ENCODE data around the gene OSBPL3. TPM values are rescaled to one million over a fixed set of nuclear protein-coding genes. Genes with fewer than 3 reads are reported as not detected.

OSBPL3 gene
- polyA plus RNA-seq, 1 of the 3 experiments (the other 2 are of a cell fraction) = 23.2 TPM

- peak overlapping the region; percentile 41 for H3K4me2 ChIP-seq
- H3K9me2 ChIP-seq = no peaks in the 10 kb centered on the region
- H3K36me3 ChIP-seq (replicated peaks in 1 of 2; ENCODE audit: control insufficient read depth in 1 of 2, insufficient read depth in 2 of 2, low read length in 1 of 2) = no peaks in the 10 kb centered on the region
- no peaks in the 10 kb centered on the region for H3K27me3 ChIP-seq (ENCODE audit: insufficient read depth)
- TF ChIP-seq GABPA (IDR thresholded peaks at IDR 0.05; ENCODE audit: low read depth) = no peak
- TF ChIP-seq FOXJ3 (CRISPR knock-in tag; IDR thresholded peaks at IDR 0.05) = no peak
- peak; percentile 66 for TF ChIP-seq JUND (IDR thresholded peaks at IDR 0.05)
- no peak for TF ChIP-seq YY1 (IDR thresholded peaks at IDR 0.05; ENCODE audit: low read depth)
- TF ChIP-seq MXI1 (IDR thresholded peaks at IDR 0.05; ENCODE audit: low read depth, low read length) = no peak
- TF ChIP-seq, protein P1, sequence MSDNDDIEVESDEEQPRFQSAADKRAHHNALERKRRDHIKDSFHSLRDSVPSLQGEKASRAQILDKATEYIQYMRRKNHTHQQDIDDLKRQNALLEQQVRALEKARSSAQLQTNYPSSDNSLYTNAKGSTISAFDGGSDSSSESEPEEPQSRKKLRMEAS (IDR thresholded peaks at IDR 0.05; ENCODE audit: low read depth) = no peak
- TF ChIP-seq TAF1 (IDR thresholded peaks at IDR 0.05; ENCODE audit: borderline replicate concordance, low read depth, low read length) = no peak
- no peak for TF ChIP-seq POLR2AphosphoS5 (IDR thresholded peaks at IDR 0.05; ENCODE audit: low read depth, low read length)
- TF ChIP-seq USF2 (IDR thresholded peaks at IDR 0.05; ENCODE audit: borderline replicate concordance, low read depth, low read length) = no peak
- TF ChIP-seq, protein P2, sequence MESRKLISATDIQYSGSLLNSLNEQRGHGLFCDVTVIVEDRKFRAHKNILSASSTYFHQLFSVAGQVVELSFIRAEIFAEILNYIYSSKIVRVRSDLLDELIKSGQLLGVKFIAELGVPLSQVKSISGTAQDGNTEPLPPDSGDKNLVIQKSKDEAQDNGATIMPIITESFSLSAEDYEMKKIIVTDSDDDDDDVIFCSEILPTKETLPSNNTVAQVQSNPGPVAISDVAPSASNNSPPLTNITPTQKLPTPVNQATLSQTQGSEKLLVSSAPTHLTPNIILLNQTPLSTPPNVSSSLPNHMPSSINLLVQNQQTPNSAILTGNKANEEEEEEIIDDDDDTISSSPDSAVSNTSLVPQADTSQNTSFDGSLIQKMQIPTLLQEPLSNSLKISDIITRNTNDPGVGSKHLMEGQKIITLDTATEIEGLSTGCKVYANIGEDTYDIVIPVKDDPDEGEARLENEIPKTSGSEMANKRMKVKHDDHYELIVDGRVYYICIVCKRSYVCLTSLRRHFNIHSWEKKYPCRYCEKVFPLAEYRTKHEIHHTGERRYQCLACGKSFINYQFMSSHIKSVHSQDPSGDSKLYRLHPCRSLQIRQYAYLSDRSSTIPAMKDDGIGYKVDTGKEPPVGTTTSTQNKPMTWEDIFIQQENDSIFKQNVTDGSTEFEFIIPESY (IDR thresholded peaks at IDR 0.05; ENCODE audit: borderline replicate concordance, low read depth) = no peak
- TF ChIP-seq ELF1 (IDR thresholded peaks at IDR 0.05) = no peak
- TF ChIP-seq, protein P3, sequence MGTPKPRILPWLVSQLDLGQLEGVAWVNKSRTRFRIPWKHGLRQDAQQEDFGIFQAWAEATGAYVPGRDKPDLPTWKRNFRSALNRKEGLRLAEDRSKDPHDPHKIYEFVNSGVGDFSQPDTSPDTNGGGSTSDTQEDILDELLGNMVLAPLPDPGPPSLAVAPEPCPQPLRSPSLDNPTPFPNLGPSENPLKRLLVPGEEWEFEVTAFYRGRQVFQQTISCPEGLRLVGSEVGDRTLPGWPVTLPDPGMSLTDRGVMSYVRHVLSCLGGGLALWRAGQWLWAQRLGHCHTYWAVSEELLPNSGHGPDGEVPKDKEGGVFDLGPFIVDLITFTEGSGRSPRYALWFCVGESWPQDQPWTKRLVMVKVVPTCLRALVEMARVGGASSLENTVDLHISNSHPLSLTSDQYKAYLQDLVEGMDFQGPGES (IDR thresholded peaks at IDR 0.05; ENCODE audit: low read depth, low read length) = no peak
- TF ChIP-seq EP300 (IDR thresholded peaks at IDR 0.05; ENCODE audit: borderline replicate concordance in 1 of 2, low read depth in 1 of 2, low read length in 1 of 2) = peak in 1 of 2 experiments; percentile 43; a peak in 1 of 4 replicates
- TF ChIP-seq EZH2phosphoT487 (IDR thresholded peaks at IDR 0.05; ENCODE audit: borderline replicate concordance, low read depth) = no peak
- TF ChIP-seq SIN3A (IDR thresholded peaks at IDR 0.05; ENCODE audit: borderline replicate concordance, low read depth, low read length) = no peak
- TF ChIP-seq RXRA (IDR thresholded peaks at IDR 0.05; ENCODE audit: borderline replicate concordance, low read depth) = peak; percentile 70; the same call in 1 of the 2 replicates
- no peak for TF ChIP-seq CHD2 (IDR thresholded peaks at IDR 0.05; ENCODE audit: low read length, partially characterized antibody)
- TF ChIP-seq FOXM1 (IDR thresholded peaks at IDR 0.05; ENCODE audit: low read depth) = no peak
- TF ChIP-seq RFX5 (IDR thresholded peaks at IDR 0.05; ENCODE audit: low read length) = no peak
- peak; percentile 74 for TF ChIP-seq FOSL2 (IDR thresholded peaks at IDR 0.05; ENCODE audit: borderline replicate concordance, low read depth)
- TF ChIP-seq GATA2 (CRISPR knock-in tag; IDR thresholded peaks at IDR 0.05) = no peak
- TF ChIP-seq PBX3 (IDR thresholded peaks at IDR 0.05) = peak; percentile 86
- no peak for TF ChIP-seq USF1 (IDR thresholded peaks at IDR 0.05; ENCODE audit: borderline replicate concordance, low read depth)
- TF ChIP-seq RAD21 (IDR thresholded peaks at IDR 0.05; ENCODE audit: low read length) = no peak
- TF ChIP-seq MEF2A (IDR thresholded peaks at IDR 0.05; ENCODE audit: borderline replicate concordance, low read depth) = no peak
- TF ChIP-seq TCF12 (IDR thresholded peaks at IDR 0.05) = peak; percentile 65
- TF ChIP-seq RCOR1 (IDR thresholded peaks at IDR 0.05; ENCODE audit: low read length) = no peak
- TF ChIP-seq SMC3 (IDR thresholded peaks at IDR 0.05; ENCODE audit: low read depth, low read length) = no peak
- H3K9ac ChIP-seq = no peak overlapping the region
- 60% methylated on average over 4 of the region's 4 CpGs for WGBS (ENCODE audit: low lambda C conversion rate)
- no peak overlapping the region for H3K4me3 ChIP-seq (ENCODE audit: low read depth in 2 of 2, low read length in 1 of 2)
- H3K4me1 ChIP-seq (ENCODE audit: control insufficient read depth in 1 of 2, insufficient read depth in 2 of 2, low read depth in 1 of 2, low read length in 1 of 2) = peaks cover 20 to 24% of the 10 kb centered on the region in 2 experiments
- no peak for DNase-seq
- ChIA-PET CTCF (interaction anchor here (0.9 kb wide), 1 partner anchor 36 kb away, joined by 3 read pairs; no protein-coding TSS in a partner anchor), POLR2A (no interaction called here)
- H3F3A ChIP-seq (replicated peaks; ENCODE audit: insufficient read depth) = peaks cover 15% of the 10 kb centered on the region
- H2AFZ ChIP-seq (ENCODE audit: low read depth) = no peak overlapping the region
- H3K79me2 ChIP-seq (ENCODE audit: insufficient read depth) = peaks cover 91% of the 10 kb centered on the region
- H4K20me1 ChIP-seq (ENCODE audit: insufficient read depth) = no peaks in the 10 kb centered on the region
- no peaks in the 10 kb centered on the region for H3K9me3 ChIP-seq
- peak overlapping the region; percentile 48 to 57; a peak in 3 of 4 replicates for H3K27ac ChIP-seq (ENCODE audit: low read depth in 2 of 2, low read length in 1 of 2)
These were observed 81.3 kb downstream of the OSBPL3 start for GRCh38 chr7:24898691-24899090.

Measured in SK-N-SH (cell line).